CD14-positive monocyte (primary cell): ENCODE measurements around the gene PLCB1. TPM values are rescaled to one million over a fixed set of nuclear protein-coding genes. Genes with fewer than 3 reads are reported as not detected.

Experiments used
- DNase-seq, 3 donors: peaks; one replicate each; pipeline ENCODE4 v3.0.0-alpha.2; 2011 to 2022
- H2AFZ ChIP-seq: 2 replicates; pipeline ENCODE4 v1.6.0; 2012; ENCODE audit warnings: mild to moderate bottlenecking, low read depth, low read length, inconsistent platforms; ENCODE audit not compliant: insufficient read depth, poor library complexity, severe bottlenecking
- H3K27ac ChIP-seq, 2 donors: 1 replicate in 1 of 2; 2 replicates in 1 of 2; pipeline ENCODE4 v1.5.1; 2012 to 2013; ENCODE audit warnings: low read length in 2 of 2, control low read depth in 1 of 2, inconsistent platforms in 1 of 2, low read depth in 1 of 2, mild to moderate bottlenecking in 1 of 2
- H3K27me3 ChIP-seq, 2 donors: one replicate each; pipeline versions ENCODE4 v1.6.0 to v1.6.1; 2011 to 2013; ENCODE audit warnings: low read length in 2 of 2; ENCODE audit not compliant: control insufficient read depth in 2 of 2, insufficient read depth in 2 of 2
- H3K36me3 ChIP-seq, 2 donors: replicated peaks in 1 of 2; 1 replicate in 1 of 2; 2 replicates in 1 of 2; pipeline versions ENCODE4 v1.5.1 to v1.6.1; 2012 to 2013; ENCODE audit warnings: low read length in 2 of 2, control low read depth in 1 of 2, inconsistent platforms in 1 of 2, mild to moderate bottlenecking in 1 of 2; ENCODE audit not compliant: insufficient read depth in 2 of 2, control insufficient read depth in 1 of 2
- H3K4me1 ChIP-seq, 2 donors: 1 replicate in 1 of 2; 2 replicates in 1 of 2; pipeline versions ENCODE4 v1.5.1 to v1.6.1; 2012 to 2013; ENCODE audit warnings: low read length in 2 of 2, control low read depth in 1 of 2, inconsistent platforms in 1 of 2, mild to moderate bottlenecking in 1 of 2, moderate library complexity in 1 of 2; ENCODE audit not compliant: insufficient read depth in 2 of 2, control insufficient read depth in 1 of 2
- H3K4me2 ChIP-seq: replicated peaks from 2 replicates; pipeline ENCODE3; 2012; ENCODE audit warnings: low read length, moderate library complexity, mild to moderate bottlenecking; ENCODE audit not compliant: poor library complexity, severe bottlenecking; ENCODE audit errors: extremely low read depth
- H3K4me3 ChIP-seq, 3 experiments: fragments of 200-600 bp in 1 of 3; sonication (generic) in 1 of 3; replicated peaks in 1 of 3; 1 replicate in 2 of 3; 2 replicates in 1 of 3; pipeline ENCODE4 v1.5.1; 2011 to 2013; ENCODE audit warnings: low read length in 3 of 3, mild to moderate bottlenecking in 3 of 3, control low read depth in 2 of 3, low read depth in 2 of 3, inconsistent platforms in 1 of 3, moderate library complexity in 1 of 3
- H3K79me2 ChIP-seq: 2 replicates; pipeline ENCODE4 v1.6.0; 2012; ENCODE audit warnings: mild to moderate bottlenecking, control low read depth, inconsistent platforms, low read length, moderate library complexity; ENCODE audit not compliant: insufficient read depth
- H3K9ac ChIP-seq: 2 replicates; pipeline ENCODE4 v1.6.0; 2017; ENCODE audit warnings: low read length, mild to moderate bottlenecking; ENCODE audit not compliant: insufficient read depth, poor library complexity, severe bottlenecking
- H3K9me3 ChIP-seq, 2 donors: replicated peaks in 1 of 2; 1 replicate in 1 of 2; 2 replicates in 1 of 2; pipeline versions ENCODE4 v1.5.1 to v1.6.1; 2012 to 2013; ENCODE audit warnings: low read length in 2 of 2, control low read depth in 1 of 2; ENCODE audit not compliant: control insufficient read depth in 1 of 2, insufficient read depth in 1 of 2
- H4K20me1 ChIP-seq: 2 replicates; pipeline ENCODE4 v1.6.0; 2012; ENCODE audit warnings: mild to moderate bottlenecking, low read length, control low read depth, moderate library complexity; ENCODE audit not compliant: insufficient read depth
- H3K27ac Mint-ChIP-seq, 7 donors: one replicate each; pipeline ENCODE4 v1.8.0; 2020; ENCODE audit warnings: mild to moderate bottlenecking in 7 of 7, mixed read lengths in 7 of 7, moderate library complexity in 6 of 7, inconsistent platforms in 2 of 7
- H3K27me3 Mint-ChIP-seq, 3 donors: one replicate each; pipeline ENCODE4 v1.8.0; 2021 to 2022; ENCODE audit warnings: low read depth in 3 of 3, mild to moderate bottlenecking in 3 of 3, mixed read lengths in 3 of 3, moderate library complexity in 3 of 3, inconsistent platforms in 1 of 3
- H3K36me3 Mint-ChIP-seq, 2 donors: one replicate each; pipeline ENCODE4 v1.8.0; 2020; ENCODE audit warnings: mixed read lengths in 2 of 2, inconsistent platforms in 1 of 2, mild to moderate bottlenecking in 1 of 2
- H3K4me1 Mint-ChIP-seq: one replicate; pipeline ENCODE4 v1.8.0; 2020; ENCODE audit warnings: mild to moderate bottlenecking, mixed read lengths
- H3K4me3 Mint-ChIP-seq, 2 donors: one replicate each; pipeline ENCODE4 v1.8.0; 2020; ENCODE audit warnings: mild to moderate bottlenecking in 2 of 2, mixed read lengths in 2 of 2, moderate library complexity in 1 of 2
- H3K9me3 Mint-ChIP-seq, 7 donors: one replicate each; pipeline ENCODE4 v1.8.0; 2020 to 2022; ENCODE audit warnings: mixed read lengths in 7 of 7, mild to moderate bottlenecking in 6 of 7, moderate library complexity in 6 of 7, inconsistent platforms in 2 of 7
- WGBS: methylation state at CpG from one replicate; pipeline ENCODE4 v1.1.5; 2013; ENCODE audit warnings: missing lambda C conversion rate; ENCODE audit not compliant: insufficient coverage; 5-methylcytosine and 5-hydroxymethylcytosine counted together
- intact Hi-C, 2 donors: fragments of 100-400 bp; cut with micrococcal nuclease; formaldehyde crosslinking; loops; one replicate each; pipeline versions ENCODE4 v1.15.0 to v1.15.1; 2023
- polyA plus RNA-seq, 3 donors: library from polyadenylated mRNA; depleted of rRNA in 1 of 3; unstranded in 2 of 3; stranded (reverse) in 1 of 3; fragments of 300-500 nt in 2 of 3; fragments of >200 nt in 1 of 3; fragmentation: Illumina TruSeq in 2 of 3; gene quantifications; 1 replicate in 2 of 3; 2 replicates in 1 of 3; pipeline ENCODE4 v1.2.3, GENCODE V29; 2012 to 2021
- TF ChIP-seq, protein P1 (sequence below): fragments of 200-600 bp; IDR thresholded peaks from one replicate; pipeline ENCODE4 v1.8.0; 2022; ENCODE audit warnings: antibody characterized with exemption, mild to moderate bottlenecking

Gene PLCB1
- polyA plus RNA-seq, 3 donors: 8.6 to 16.4 (median 13.2) TPM

DNA sequence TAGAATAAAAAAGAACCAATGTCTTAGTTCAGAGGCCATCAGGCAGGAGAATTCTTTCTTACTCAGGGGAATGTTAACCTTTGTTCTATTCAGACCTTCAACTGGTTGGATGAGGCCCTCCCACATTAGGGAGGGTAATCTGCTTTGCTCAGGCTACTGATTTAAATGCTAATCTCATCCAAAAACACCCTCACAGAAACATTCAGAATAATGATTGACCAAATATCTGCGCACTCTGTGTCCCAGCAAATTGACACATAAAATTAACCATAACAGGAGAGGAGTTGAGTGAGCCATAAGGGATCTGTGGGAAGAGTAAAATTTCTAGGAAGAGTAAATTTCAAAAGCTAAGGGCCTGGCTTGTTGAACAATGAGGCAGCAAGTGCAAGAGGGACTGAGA lies 702.8 kb downstream of the PLCB1 start:
- no CpG with 5 or more reads among the region's 1 CpG for WGBS
- TF ChIP-seq, protein P1, sequence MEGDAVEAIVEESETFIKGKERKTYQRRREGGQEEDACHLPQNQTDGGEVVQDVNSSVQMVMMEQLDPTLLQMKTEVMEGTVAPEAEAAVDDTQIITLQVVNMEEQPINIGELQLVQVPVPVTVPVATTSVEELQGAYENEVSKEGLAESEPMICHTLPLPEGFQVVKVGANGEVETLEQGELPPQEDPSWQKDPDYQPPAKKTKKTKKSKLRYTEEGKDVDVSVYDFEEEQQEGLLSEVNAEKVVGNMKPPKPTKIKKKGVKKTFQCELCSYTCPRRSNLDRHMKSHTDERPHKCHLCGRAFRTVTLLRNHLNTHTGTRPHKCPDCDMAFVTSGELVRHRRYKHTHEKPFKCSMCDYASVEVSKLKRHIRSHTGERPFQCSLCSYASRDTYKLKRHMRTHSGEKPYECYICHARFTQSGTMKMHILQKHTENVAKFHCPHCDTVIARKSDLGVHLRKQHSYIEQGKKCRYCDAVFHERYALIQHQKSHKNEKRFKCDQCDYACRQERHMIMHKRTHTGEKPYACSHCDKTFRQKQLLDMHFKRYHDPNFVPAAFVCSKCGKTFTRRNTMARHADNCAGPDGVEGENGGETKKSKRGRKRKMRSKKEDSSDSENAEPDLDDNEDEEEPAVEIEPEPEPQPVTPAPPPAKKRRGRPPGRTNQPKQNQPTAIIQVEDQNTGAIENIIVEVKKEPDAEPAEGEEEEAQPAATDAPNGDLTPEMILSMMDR: no peak
- intact Hi-C loops: no loop called here
- no peaks in the 10 kb centered on the region for H3K4me1 ChIP-seq
- H3K27ac Mint-ChIP-seq: no peak overlapping the region
- H3K4me2 ChIP-seq: no peak overlapping the region
- DNase-seq: no peak
- H3K9ac ChIP-seq: no peak overlapping the region
- no peaks in the 10 kb centered on the region for H3K27me3 Mint-ChIP-seq
- H3K9me3 Mint-ChIP-seq: peaks cover 0 to 3% (median 0%) of the 10 kb centered on the region in 7 donors
- H3K4me3 ChIP-seq: no peak overlapping the region
- no peaks in the 10 kb centered on the region for H3K9me3 ChIP-seq
- H3K79me2 ChIP-seq: no peaks in the 10 kb centered on the region
- no peaks in the 10 kb centered on the region for H3K27me3 ChIP-seq
- H4K20me1 ChIP-seq: no peaks in the 10 kb centered on the region
- H3K36me3 ChIP-seq: no peaks in the 10 kb centered on the region
- H3K36me3 Mint-ChIP-seq: peaks cover 3 to 5% of the 10 kb centered on the region in 2 donors
- H2AFZ ChIP-seq: no peak overlapping the region
- no peak overlapping the region for H3K27ac ChIP-seq
- no peaks in the 10 kb centered on the region for H3K4me1 Mint-ChIP-seq
- H3K4me3 Mint-ChIP-seq: no peak overlapping the region

DNA sequence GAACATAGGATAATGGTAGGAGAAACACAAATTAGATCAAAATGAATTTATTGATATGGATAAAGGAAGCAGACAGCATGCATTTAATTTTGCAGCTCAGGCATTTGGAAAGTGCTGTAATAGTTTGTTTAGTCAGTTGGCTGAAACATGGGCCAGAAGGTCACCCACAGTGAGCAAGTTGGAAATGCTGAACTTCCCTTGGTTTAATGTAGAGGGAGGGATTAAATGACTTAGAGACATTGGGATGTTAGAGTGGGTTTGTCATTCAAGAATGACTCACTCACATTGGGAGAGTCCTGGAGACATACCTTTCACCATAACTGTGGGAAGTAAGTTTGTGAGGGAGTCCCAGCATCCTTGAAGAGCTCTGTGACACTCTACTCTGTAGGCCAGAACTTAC lies 705.3 kb downstream of the PLCB1 start:
- Mint-ChIP-seq H3K27ac (no peak overlapping the region), H3K27me3 (no peaks in the 10 kb centered on the region), H3K36me3 (peaks cover 0 to 3% of the 10 kb centered on the region in 2 donors)

More for the DNA sequence above, 705.3 kb downstream of the PLCB1 start:
- H3K4me2 ChIP-seq: no peak overlapping the region
- H3K27ac ChIP-seq: no peak overlapping the region
- no peak for DNase-seq
- Mint-ChIP-seq H3K4me1 (no peaks in the 10 kb centered on the region), H3K9me3 (peaks cover 0 to 3% (median 0%) of the 10 kb centered on the region in 7 donors), H3K4me3 (no peak overlapping the region)
- no peak overlapping the region for H3K4me3 ChIP-seq
- TF ChIP-seq, protein P1: no peak
- no peaks in the 10 kb centered on the region for H3K27me3 ChIP-seq
- no peak overlapping the region for H3K9ac ChIP-seq
- H3K4me1 ChIP-seq: no peaks in the 10 kb centered on the region
- no peaks in the 10 kb centered on the region for H3K9me3 ChIP-seq
- intact Hi-C loops: no loop called here
- H3K36me3 ChIP-seq: no peaks in the 10 kb centered on the region
- H4K20me1 ChIP-seq: no peaks in the 10 kb centered on the region
- no peaks in the 10 kb centered on the region for H3K79me2 ChIP-seq
- no peak overlapping the region for H2AFZ ChIP-seq
